GM23338 (cell line): ENCODE results near the gene OIT3. TPM values are rescaled to one million over a fixed set of nuclear protein-coding genes. Genes with fewer than 3 reads are reported as not detected.

Source experiments
- ATAC-seq: fragments of 200-7000 bp; cut with Tn5 transposase; 3 replicates; pipeline ENCODE4 v1.9.1; 2020
- DNase-seq: peaks from one replicate; pipeline ENCODE4 v3.0.0-alpha.2; 2015; ENCODE audit warnings: low spot score
- H2AFZ ChIP-seq: fragments of 200-600 bp; sonication (generic); 2 replicates; pipeline ENCODE4 v1.8.0; 2016; ENCODE audit warnings: antibody characterized with exemption, mild to moderate bottlenecking, moderate library complexity
- H3F3A ChIP-seq: fragments of 200-600 bp; sonication (generic); replicated peaks from 2 replicates; pipeline ENCODE4 v1.8.0; 2017; ENCODE audit warnings: antibody characterized with exemption, mixed run types, low read depth
- H3K27ac ChIP-seq: fragments of 200-600 bp; sonication (generic); 2 replicates; pipeline ENCODE4 v1.6.1; 2016; ENCODE audit warnings: low read depth
- H3K27me3 ChIP-seq: fragments of 200-600 bp; sonication (generic); 2 replicates; pipeline ENCODE4 v1.8.0; 2016; ENCODE audit warnings: mild to moderate bottlenecking, mixed run types, moderate library complexity; ENCODE audit not compliant: insufficient read depth
- H3K36me3 ChIP-seq: fragments of 200-600 bp; sonication (generic); 2 replicates; pipeline ENCODE4 v1.8.0; 2016; ENCODE audit warnings: mild to moderate bottlenecking; ENCODE audit not compliant: insufficient read depth
- H3K4me1 ChIP-seq: fragments of 200-600 bp; sonication (generic); 2 replicates; pipeline ENCODE4 v1.8.0; 2016; ENCODE audit warnings: mild to moderate bottlenecking, moderate library complexity; ENCODE audit not compliant: insufficient read depth
- H3K4me2 ChIP-seq: fragments of 200-600 bp; sonication (generic); 2 replicates; pipeline ENCODE4 v1.7.1; 2017; ENCODE audit warnings: mixed run types
- H3K4me3 ChIP-seq: fragments of 200-600 bp; sonication (generic); 2 replicates; pipeline ENCODE4 v1.6.1; 2016; ENCODE audit warnings: mixed run types
- H3K79me2 ChIP-seq: fragments of 200-600 bp; sonication (generic); replicated peaks from 2 replicates; pipeline ENCODE4 v1.8.0; 2017; ENCODE audit warnings: mild to moderate bottlenecking; ENCODE audit not compliant: insufficient read depth
- H3K9me2 ChIP-seq: fragments of 200-600 bp; sonication (generic); 2 replicates; pipeline ENCODE4 v1.8.0; 2017; ENCODE audit not compliant: insufficient read depth
- H4K20me1 ChIP-seq: fragments of 200-600 bp; sonication (generic); replicated peaks from 2 replicates; pipeline ENCODE4 v1.8.0; 2017; ENCODE audit warnings: mild to moderate bottlenecking; ENCODE audit not compliant: insufficient read depth
- H3K27ac Mint-ChIP-seq: 2 replicates; pipeline ENCODE4 v1.8.0; 2020; ENCODE audit warnings: inconsistent platforms, mild to moderate bottlenecking, moderate library complexity, mixed read lengths
- H3K27me3 Mint-ChIP-seq: 3 replicates; pipeline ENCODE4 v1.8.0; 2022; ENCODE audit warnings: low read depth, mild to moderate bottlenecking, moderate library complexity, mixed read lengths, inconsistent platforms; ENCODE audit not compliant: insufficient read depth, poor library complexity
- H3K36me3 Mint-ChIP-seq: 3 replicates; pipeline ENCODE4 v1.8.0; 2021; ENCODE audit warnings: low read depth, mild to moderate bottlenecking, inconsistent platforms, moderate library complexity, mixed read lengths
- H3K4me1 Mint-ChIP-seq: 3 replicates; pipeline ENCODE4 v1.8.0; 2020; ENCODE audit warnings: mild to moderate bottlenecking, inconsistent platforms, mixed read lengths
- H3K4me3 Mint-ChIP-seq: 3 replicates; pipeline ENCODE4 v1.8.0; 2021; ENCODE audit warnings: moderate library complexity, mild to moderate bottlenecking, inconsistent platforms, mixed read lengths
- H3K9me3 Mint-ChIP-seq: 3 replicates; pipeline ENCODE4 v1.8.0; 2020; ENCODE audit warnings: moderate library complexity, mild to moderate bottlenecking, inconsistent platforms, mixed read lengths
- CREB1 ChIP-seq: fragments of 250-450 bp; sonication (Bioruptor Pico); IDR thresholded peaks from 2 replicates; pipeline ENCODE4 v1.5.0; 2020; ENCODE audit warnings: low read depth, mild to moderate bottlenecking, moderate library complexity
- CTCF ChIP-seq, 2 experiments: fragments of 200-600 bp in 1 of 2; sonication (generic) in 1 of 2; conservative IDR thresholded peaks; 2 replicates each; pipeline versions ENCODE4 v1.5.1 to v1.6.1; 2016 to 2017; ENCODE audit warnings: antibody characterized with exemption in 2 of 2, low read depth in 2 of 2, mild to moderate bottlenecking in 2 of 2, moderate library complexity in 1 of 2
- POLR2AphosphoS5 ChIP-seq: IDR thresholded peaks from 2 replicates; pipeline ENCODE4 v1.6.1; 2016; ENCODE audit warnings: antibody characterized with exemption, low read depth
- ZNF114 ChIP-seq: fragments of 250-450 bp; sonication (Bioruptor Pico); IDR thresholded peaks from 2 replicates; pipeline ENCODE4 v1.5.0; 2020; ENCODE audit warnings: mild to moderate bottlenecking, moderate library complexity
- ZNF331 ChIP-seq: fragments of 250-450 bp; sonication (Bioruptor Pico); IDR thresholded peaks from 2 replicates; pipeline ENCODE4 v1.5.0; 2020; ENCODE audit warnings: low read depth, mild to moderate bottlenecking, moderate library complexity
- polyA plus RNA-seq: library from polyadenylated mRNA; unstranded; fragments of >200 nt; fragmentation: Nextera tagmentation; extraction: Ambion mirVana; gene quantifications from 2 replicates; pipeline ENCODE4 v1.2.1, GENCODE V29; 2016
- total RNA-seq: library from RNA; depleted of rRNA; stranded (reverse); fragments of >200 nt; shearing (Covaris generic); gene quantifications from 2 replicates; pipeline ENCODE4 v1.2.3, GENCODE V29; 2014
- TF ChIP-seq, protein P1 (sequence below): fragments of 250-450 bp; sonication (Bioruptor Pico); IDR thresholded peaks from 2 replicates; pipeline ENCODE4 v1.5.0; 2020; ENCODE audit warnings: mild to moderate bottlenecking, moderate library complexity
- TF ChIP-seq, protein P2 (sequence below): IDR thresholded peaks from one replicate; pipeline ENCODE4 v1.6.1; 2018; ENCODE audit warnings: antibody characterized with exemption; ENCODE audit not compliant: unreplicated experiment

The OIT3 gene
- total and polyA plus RNA-seq, 2 experiments from 2014 or later = not detected

DNA sequence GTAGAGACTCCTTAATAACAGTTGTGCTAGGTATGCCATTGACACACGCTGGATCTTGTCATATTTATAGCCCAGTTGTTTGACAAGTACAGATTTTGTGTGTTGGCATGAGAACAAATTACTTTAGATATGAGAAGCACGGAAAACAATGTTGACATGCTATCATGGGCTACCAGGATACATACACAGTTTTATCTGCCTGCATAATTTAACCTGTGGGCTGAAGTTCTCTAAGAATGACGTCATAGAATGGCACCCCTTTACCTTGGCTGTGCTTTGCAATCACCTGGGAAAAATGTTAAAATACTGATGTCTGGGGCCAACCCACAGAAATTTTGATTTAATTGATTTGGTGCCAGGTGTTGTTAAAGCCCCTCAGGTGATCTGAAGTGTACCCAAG, 58.2 kb downstream of the OIT3 start:
- Histone ChIP-seq H3K27me3 (no peaks in the 10 kb centered on the region), H3K4me3 (no peak overlapping the region), H3K36me3 (no peaks in the 10 kb centered on the region), H2AFZ (peak overlapping the region; percentile 57; the same call in 1 of the 2 replicates), H3K9me2 (no peaks in the 10 kb centered on the region), H3K4me2 (no peak overlapping the region), H3K4me1 (peaks cover 22% of the 10 kb centered on the region), H3F3A (no peaks in the 10 kb centered on the region), H3K27ac (no peak overlapping the region), H3K79me2 (no peaks in the 10 kb centered on the region), H4K20me1 (no peaks in the 10 kb centered on the region)
- ATAC-seq (no peak), DNase-seq (no peak)
- Mint-ChIP-seq H3K27ac (no peak overlapping the region), H3K9me3 (no peaks in the 10 kb centered on the region), H3K4me1 (peaks cover 40% of the 10 kb centered on the region), H3K36me3 (no peaks in the 10 kb centered on the region), H3K4me3 (no peak overlapping the region), H3K27me3 (peaks cover 5% of the 10 kb centered on the region)
- no peak for TF ChIP-seq POLR2AphosphoS5
- no peak for TF ChIP-seq CREB1 (CRISPR knock-in tag)
- TF ChIP-seq ZNF331 (CRISPR knock-in tag) = no peak
- no peak for TF ChIP-seq CTCF (conservative IDR thresholded peaks at IDR 0.05; ENCODE audit: low read depth in 2 of 2)
- TF ChIP-seq ZNF114 (CRISPR knock-in tag) = no peak
- TF ChIP-seq, protein P1, sequence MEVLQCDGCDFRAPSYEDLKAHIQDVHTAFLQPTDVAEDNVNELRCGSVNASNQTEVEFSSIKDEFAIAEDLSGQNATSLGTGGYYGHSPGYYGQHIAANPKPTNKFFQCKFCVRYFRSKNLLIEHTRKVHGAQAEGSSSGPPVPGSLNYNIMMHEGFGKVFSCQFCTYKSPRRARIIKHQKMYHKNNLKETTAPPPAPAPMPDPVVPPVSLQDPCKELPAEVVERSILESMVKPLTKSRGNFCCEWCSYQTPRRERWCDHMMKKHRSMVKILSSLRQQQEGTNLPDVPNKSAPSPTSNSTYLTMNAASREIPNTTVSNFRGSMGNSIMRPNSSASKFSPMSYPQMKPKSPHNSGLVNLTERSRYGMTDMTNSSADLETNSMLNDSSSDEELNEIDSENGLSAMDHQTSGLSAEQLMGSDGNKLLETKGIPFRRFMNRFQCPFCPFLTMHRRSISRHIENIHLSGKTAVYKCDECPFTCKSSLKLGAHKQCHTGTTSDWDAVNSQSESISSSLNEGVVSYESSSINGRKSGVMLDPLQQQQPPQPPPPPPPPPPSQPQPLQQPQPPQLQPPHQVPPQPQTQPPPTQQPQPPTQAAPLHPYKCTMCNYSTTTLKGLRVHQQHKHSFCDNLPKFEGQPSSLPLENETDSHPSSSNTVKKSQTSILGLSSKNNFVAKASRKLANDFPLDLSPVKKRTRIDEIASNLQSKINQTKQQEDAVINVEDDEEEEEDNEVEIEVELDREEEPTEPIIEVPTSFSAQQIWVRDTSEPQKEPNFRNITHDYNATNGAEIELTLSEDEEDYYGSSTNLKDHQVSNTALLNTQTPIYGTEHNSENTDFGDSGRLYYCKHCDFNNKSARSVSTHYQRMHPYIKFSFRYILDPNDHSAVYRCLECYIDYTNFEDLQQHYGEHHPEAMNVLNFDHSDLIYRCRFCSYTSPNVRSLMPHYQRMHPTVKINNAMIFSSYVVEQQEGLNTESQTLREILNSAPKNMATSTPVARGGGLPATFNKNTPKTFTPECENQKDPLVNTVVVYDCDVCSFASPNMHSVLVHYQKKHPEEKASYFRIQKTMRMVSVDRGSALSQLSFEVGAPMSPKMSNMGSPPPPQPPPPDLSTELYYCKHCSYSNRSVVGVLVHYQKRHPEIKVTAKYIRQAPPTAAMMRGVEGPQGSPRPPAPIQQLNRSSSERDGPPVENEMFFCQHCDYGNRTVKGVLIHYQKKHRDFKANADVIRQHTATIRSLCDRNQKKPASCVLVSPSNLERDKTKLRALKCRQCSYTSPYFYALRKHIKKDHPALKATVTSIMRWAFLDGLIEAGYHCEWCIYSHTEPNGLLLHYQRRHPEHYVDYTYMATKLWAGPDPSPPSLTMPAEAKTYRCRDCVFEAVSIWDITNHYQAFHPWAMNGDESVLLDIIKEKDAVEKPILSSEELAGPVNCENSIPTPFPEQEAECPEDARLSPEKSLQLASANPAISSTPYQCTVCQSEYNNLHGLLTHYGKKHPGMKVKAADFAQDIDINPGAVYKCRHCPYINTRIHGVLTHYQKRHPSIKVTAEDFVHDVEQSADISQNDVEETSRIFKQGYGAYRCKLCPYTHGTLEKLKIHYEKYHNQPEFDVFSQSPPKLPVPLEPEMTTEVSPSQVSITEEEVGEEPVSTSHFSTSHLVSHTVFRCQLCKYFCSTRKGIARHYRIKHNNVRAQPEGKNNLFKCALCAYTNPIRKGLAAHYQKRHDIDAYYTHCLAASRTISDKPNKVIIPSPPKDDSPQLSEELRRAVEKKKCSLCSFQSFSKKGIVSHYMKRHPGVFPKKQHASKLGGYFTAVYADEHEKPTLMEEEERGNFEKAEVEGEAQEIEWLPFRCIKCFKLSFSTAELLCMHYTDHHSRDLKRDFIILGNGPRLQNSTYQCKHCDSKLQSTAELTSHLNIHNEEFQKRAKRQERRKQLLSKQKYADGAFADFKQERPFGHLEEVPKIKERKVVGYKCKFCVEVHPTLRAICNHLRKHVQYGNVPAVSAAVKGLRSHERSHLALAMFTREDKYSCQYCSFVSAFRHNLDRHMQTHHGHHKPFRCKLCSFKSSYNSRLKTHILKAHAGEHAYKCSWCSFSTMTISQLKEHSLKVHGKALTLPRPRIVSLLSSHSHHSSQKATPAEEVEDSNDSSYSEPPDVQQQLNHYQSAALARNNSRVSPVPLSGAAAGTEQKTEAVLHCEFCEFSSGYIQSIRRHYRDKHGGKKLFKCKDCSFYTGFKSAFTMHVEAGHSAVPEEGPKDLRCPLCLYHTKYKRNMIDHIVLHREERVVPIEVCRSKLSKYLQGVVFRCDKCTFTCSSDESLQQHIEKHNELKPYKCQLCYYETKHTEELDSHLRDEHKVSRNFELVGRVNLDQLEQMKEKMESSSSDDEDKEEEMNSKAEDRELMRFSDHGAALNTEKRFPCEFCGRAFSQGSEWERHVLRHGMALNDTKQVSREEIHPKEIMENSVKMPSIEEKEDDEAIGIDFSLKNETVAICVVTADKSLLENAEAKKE = no peak
- TF ChIP-seq, protein P2, sequence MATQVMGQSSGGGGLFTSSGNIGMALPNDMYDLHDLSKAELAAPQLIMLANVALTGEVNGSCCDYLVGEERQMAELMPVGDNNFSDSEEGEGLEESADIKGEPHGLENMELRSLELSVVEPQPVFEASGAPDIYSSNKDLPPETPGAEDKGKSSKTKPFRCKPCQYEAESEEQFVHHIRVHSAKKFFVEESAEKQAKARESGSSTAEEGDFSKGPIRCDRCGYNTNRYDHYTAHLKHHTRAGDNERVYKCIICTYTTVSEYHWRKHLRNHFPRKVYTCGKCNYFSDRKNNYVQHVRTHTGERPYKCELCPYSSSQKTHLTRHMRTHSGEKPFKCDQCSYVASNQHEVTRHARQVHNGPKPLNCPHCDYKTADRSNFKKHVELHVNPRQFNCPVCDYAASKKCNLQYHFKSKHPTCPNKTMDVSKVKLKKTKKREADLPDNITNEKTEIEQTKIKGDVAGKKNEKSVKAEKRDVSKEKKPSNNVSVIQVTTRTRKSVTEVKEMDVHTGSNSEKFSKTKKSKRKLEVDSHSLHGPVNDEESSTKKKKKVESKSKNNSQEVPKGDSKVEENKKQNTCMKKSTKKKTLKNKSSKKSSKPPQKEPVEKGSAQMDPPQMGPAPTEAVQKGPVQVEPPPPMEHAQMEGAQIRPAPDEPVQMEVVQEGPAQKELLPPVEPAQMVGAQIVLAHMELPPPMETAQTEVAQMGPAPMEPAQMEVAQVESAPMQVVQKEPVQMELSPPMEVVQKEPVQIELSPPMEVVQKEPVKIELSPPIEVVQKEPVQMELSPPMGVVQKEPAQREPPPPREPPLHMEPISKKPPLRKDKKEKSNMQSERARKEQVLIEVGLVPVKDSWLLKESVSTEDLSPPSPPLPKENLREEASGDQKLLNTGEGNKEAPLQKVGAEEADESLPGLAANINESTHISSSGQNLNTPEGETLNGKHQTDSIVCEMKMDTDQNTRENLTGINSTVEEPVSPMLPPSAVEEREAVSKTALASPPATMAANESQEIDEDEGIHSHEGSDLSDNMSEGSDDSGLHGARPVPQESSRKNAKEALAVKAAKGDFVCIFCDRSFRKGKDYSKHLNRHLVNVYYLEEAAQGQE = no peak
